Sigmoid colon (tissue), 7 donors: ENCODE measurements around the gene LRRN4. TPM values are rescaled to one million over a fixed set of nuclear protein-coding genes. Genes with fewer than 3 reads are reported as not detected.
A peak's percentile ranks its signal among the peaks of the same experiment; 100 is the strongest.

Experiments used
- DNase-seq: peaks from one replicate; pipeline ENCODE4 v3.0.0-alpha.2; 2019
- H3K27ac ChIP-seq, 4 donors: fragments of 200-600 bp; sonication (generic); one replicate each; pipeline ENCODE4 v1.5.1; 2016 to 2019; ENCODE audit warnings: mild to moderate bottlenecking in 1 of 4
- H3K27me3 ChIP-seq, 3 donors: fragments of 200-600 bp; sonication (generic); one replicate each; pipeline ENCODE4 v1.5.1; 2019; ENCODE audit warnings: mild to moderate bottlenecking in 1 of 3
- H3K36me3 ChIP-seq, 4 donors: fragments of 200-600 bp; sonication (generic); one replicate each; pipeline ENCODE4 v1.5.1; 2016 to 2019
- H3K4me1 ChIP-seq, 4 donors: fragments of 200-600 bp; sonication (generic); one replicate each; pipeline ENCODE4 v1.5.1; 2017 to 2019
- H3K4me3 ChIP-seq, 4 donors: fragments of 200-600 bp; sonication (generic); one replicate each; pipeline ENCODE4 v1.5.1; 2017 to 2019; ENCODE audit warnings: mild to moderate bottlenecking in 2 of 4, moderate library complexity in 1 of 4
- H3K9me3 ChIP-seq, 4 donors: fragments of 200-600 bp in 3 of 4; sonication (generic) in 3 of 4; one replicate each; pipeline versions ENCODE4 v1.5.1 to v1.6.1; 2013 to 2019
- CTCF ChIP-seq, 4 experiments: fragments of 450-650 bp in 3 of 4; fragments of 200-600 bp in 1 of 4; IDR thresholded peaks; one replicate each; pipeline ENCODE4 v1.5.1; 2016 to 2019; ENCODE audit warnings: antibody characterized with exemption in 4 of 4, mild to moderate bottlenecking in 3 of 4, moderate library complexity in 2 of 4
- EP300 ChIP-seq, 4 donors: sonication (generic); formaldehyde crosslinking; IDR thresholded peaks; one replicate each; pipeline ENCODE4 v1.6.1; 2017; ENCODE audit warnings: antibody characterized with exemption in 4 of 4
- POLR2A ChIP-seq, 2 donors: fragments of 450-650 bp; IDR thresholded peaks; one replicate each; pipeline ENCODE4 v1.6.1; 2016; ENCODE audit warnings: antibody characterized with exemption in 2 of 2, mild to moderate bottlenecking in 2 of 2, moderate library complexity in 2 of 2
- POLR2AphosphoS5 ChIP-seq, 4 donors: sonication (generic); formaldehyde crosslinking; IDR thresholded peaks; one replicate each; pipeline ENCODE4 v1.6.1; 2017; ENCODE audit warnings: antibody characterized with exemption in 4 of 4
- WGBS, 2 donors: extraction: QIAGEN DNeasy Blood & Tissue Kit; methylation state at CpG; one replicate each; pipeline ENCODE4 v1.1.7; 2013; 5-methylcytosine and 5-hydroxymethylcytosine counted together
- intact Hi-C: fragments of 100-400 bp; cut with DNase I; formaldehyde crosslinking; loops from one replicate; pipeline ENCODE4 v1.15.1; 2023
- polyA plus RNA-seq, 3 donors: library from polyadenylated mRNA; stranded (reverse); fragments of 200-250 nt; gene quantifications; one replicate each; pipeline ENCODE4 v1.2.3, GENCODE V29; 2013
- total RNA-seq, 4 donors: library from RNA; depleted of rRNA; stranded (reverse); fragments of >200 nt; gene quantifications; one replicate each; pipeline ENCODE4 v1.1.0, GENCODE V29; 2016
- donor health status: healthy with polysubstance abuse.
- donor health status: Bipolar disorder and iron deficiency.
- donor health status: healthy.

Gene LRRN4
- total and polyA plus RNA-seq, 7 donors = 0.04 to 0.16 TPM; not detected in 5

GRCh38 chr20:6000871-6001270 lies 53.0 kb downstream of the LRRN4 start:
- no peaks in the 10 kb centered on the region for H3K9me3 ChIP-seq
- no peak overlapping the region for H3K27ac ChIP-seq
- intact Hi-C loops = no loop called here
- TF ChIP-seq EP300 (IDR thresholded peaks at IDR 0.05) (no peak), POLR2AphosphoS5 (IDR thresholded peaks at IDR 0.05) (no peak), POLR2A (IDR thresholded peaks at IDR 0.05) (no peak), CTCF (IDR thresholded peaks at IDR 0.05) (no peak)
- WGBS, 2 donors = 66 to 89% methylated on average over 8 of the region's 8 CpGs
- DNase-seq = no peak
- no peak overlapping the region for H3K4me3 ChIP-seq
- H3K4me1 ChIP-seq = peaks cover 0 to 6% (median 2%) of the 10 kb centered on the region in 4 donors
- peaks cover 0 to 2% (median 0%) of the 10 kb centered on the region in 4 donors for H3K36me3 ChIP-seq
- no peaks in the 10 kb centered on the region for H3K27me3 ChIP-seq

- H3K27me3 ChIP-seq = no peaks in the 10 kb centered on the region
- no peak overlapping the region for H3K27ac ChIP-seq
- intact Hi-C loops = no loop called here
- no peak overlapping the region for H3K4me3 ChIP-seq
- H3K36me3 ChIP-seq = peaks cover 0 to 7% (median 3%) of the 10 kb centered on the region in 4 donors
- TF ChIP-seq POLR2A (IDR thresholded peaks at IDR 0.05) = no peak
- TF ChIP-seq CTCF (IDR thresholded peaks at IDR 0.05) = no peak
- TF ChIP-seq EP300 (IDR thresholded peaks at IDR 0.05) = no peak
- no peak for TF ChIP-seq POLR2AphosphoS5 (IDR thresholded peaks at IDR 0.05)
- WGBS, 2 donors = 95 to 97% methylated on average over 9 of the region's 9 CpGs
- no peaks in the 10 kb centered on the region for H3K9me3 ChIP-seq
- H3K4me1 ChIP-seq = no peaks in the 10 kb centered on the region
- DNase-seq = no peak
These were observed 54.1 kb downstream of the LRRN4 start for GRCh38 chr20:5999783-6000182.

GRCh38 chr20:5996765-5997164 lies 57.1 kb downstream of the LRRN4 start:
- Histone ChIP-seq H3K4me3 (no peak overlapping the region), H3K4me1 (no peaks in the 10 kb centered on the region), H3K27ac (no peak overlapping the region), H3K36me3 (peaks cover 0 to 14% (median 3%) of the 10 kb centered on the region in 4 donors), H3K27me3 (no peaks in the 10 kb centered on the region), H3K9me3 (no peaks in the 10 kb centered on the region)
- DNase-seq = no peak
- intact Hi-C loops = no loop called here
- WGBS, 2 donors = 18 to 34% methylated on average over 1 of the region's 1 CpG
- no peak for TF ChIP-seq CTCF (IDR thresholded peaks at IDR 0.05)
- no peak for TF ChIP-seq EP300 (IDR thresholded peaks at IDR 0.05)
- no peak for TF ChIP-seq POLR2A (IDR thresholded peaks at IDR 0.05)
- TF ChIP-seq POLR2AphosphoS5 (IDR thresholded peaks at IDR 0.05) = no peak

- 50 to 72% methylated on average over 2 of the region's 2 CpGs for WGBS, 2 donors
- Histone ChIP-seq H3K4me1 (no peaks in the 10 kb centered on the region), H3K9me3 (no peaks in the 10 kb centered on the region), H3K27ac (peak overlapping the region in 1 of 4 donors; percentile 35), H3K4me3 (no peak overlapping the region), H3K27me3 (no peaks in the 10 kb centered on the region), H3K36me3 (peaks cover 0 to 35% (median 3%) of the 10 kb centered on the region in 4 donors)
- TF ChIP-seq EP300 (IDR thresholded peaks at IDR 0.05) (no peak), POLR2A (IDR thresholded peaks at IDR 0.05) (no peak), CTCF (IDR thresholded peaks at IDR 0.05) (no peak), POLR2AphosphoS5 (IDR thresholded peaks at IDR 0.05) (no peak)
- no peak for DNase-seq
- intact Hi-C loops = no loop called here
These were observed 62.0 kb downstream of the LRRN4 start for GRCh38 chr20:5991623-5992441.
